GM19351 (cell line): ENCODE measurements around the gene COL5A1.

ENCODE experiments used
- ATAC-seq: cut with Tn5 transposase; IDR thresholded peaks from one replicate; pipeline ENCODE4 v1.9.1; 2021; ENCODE audit warnings: mild to moderate bottlenecking, moderate library complexity; ENCODE audit not compliant: unreplicated experiment

The COL5A1 gene

GRCh38 chr9:134625361-134626068, 16.1 kb upstream of the COL5A1 start:
- no peak for ATAC-seq

GRCh38 chr9:134626069-134626423, 15.6 kb upstream of the COL5A1 start:
- ATAC-seq: no peak

GRCh38 chr9:134626571-134627416, 14.8 kb upstream of the COL5A1 start:
- ATAC-seq: no peak

DNA sequence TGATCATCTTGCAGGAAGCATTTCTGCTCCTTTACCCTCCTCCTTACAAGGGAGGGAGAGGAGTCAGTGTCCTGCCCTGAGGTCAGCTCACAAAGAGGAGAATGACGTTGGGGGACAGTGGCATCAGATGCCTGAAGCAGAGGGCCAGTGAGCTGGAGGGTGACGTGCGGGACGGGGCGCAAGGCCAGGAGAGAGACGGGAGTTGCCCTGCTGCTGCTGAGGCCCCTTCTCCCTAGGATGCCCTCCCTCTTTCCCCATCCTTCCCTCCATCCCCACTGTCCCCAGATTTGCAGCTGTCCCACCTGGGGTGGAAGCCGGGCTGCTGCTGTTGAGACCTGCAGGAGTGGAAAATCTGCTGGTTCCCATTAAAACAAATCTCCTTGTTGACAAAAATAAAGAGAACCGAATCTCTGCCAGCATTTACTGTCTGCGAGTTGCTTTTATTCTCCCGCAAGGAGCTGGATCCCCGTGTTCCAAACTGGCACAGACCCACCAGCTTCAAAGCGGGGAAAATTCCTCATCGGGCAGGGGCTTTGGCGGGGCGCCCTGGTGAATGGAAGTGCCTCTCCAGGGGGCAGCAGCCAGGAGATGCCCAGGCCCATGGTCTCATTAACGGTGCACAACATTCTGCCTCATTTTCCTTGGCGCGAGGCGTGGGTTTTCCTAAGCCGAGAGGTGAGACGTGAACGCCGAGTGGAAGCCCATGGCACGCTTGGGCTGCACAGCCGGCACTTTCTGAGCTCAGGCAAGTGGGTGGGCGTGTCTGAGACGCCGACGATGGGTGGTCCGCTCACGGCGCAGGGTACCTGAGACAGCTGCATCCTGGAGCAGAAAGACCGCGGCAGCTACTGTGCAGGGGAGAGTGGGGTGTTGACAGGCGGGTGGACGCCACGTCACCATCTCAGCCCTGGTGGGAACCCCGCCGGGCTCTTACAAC, 13.9 kb upstream of the COL5A1 start:
- no peak for ATAC-seq

DNA sequence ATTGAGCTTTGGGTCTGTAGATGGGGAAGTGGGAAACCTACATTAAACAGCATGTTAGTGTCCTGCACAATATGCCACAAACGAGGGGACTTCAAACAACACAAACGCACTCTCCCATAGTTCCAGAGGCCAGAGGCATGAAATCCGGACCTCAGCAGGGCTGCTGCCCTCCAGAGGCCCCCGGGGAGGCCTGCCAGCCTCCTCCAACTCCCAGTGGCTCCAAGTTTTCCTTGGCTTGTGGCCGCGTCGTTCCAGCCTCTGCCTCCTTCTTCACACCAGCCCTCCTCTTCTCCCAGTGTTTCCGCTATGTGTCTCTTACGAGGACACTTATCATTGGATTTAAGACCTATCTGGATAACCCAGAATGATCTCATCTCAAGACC, 13.3 kb upstream of the COL5A1 start:
- ATAC-seq: no peak

GRCh38 chr9:134629061-134629585, 12.5 kb upstream of the COL5A1 start:
- ATAC-seq: no peak

DNA sequence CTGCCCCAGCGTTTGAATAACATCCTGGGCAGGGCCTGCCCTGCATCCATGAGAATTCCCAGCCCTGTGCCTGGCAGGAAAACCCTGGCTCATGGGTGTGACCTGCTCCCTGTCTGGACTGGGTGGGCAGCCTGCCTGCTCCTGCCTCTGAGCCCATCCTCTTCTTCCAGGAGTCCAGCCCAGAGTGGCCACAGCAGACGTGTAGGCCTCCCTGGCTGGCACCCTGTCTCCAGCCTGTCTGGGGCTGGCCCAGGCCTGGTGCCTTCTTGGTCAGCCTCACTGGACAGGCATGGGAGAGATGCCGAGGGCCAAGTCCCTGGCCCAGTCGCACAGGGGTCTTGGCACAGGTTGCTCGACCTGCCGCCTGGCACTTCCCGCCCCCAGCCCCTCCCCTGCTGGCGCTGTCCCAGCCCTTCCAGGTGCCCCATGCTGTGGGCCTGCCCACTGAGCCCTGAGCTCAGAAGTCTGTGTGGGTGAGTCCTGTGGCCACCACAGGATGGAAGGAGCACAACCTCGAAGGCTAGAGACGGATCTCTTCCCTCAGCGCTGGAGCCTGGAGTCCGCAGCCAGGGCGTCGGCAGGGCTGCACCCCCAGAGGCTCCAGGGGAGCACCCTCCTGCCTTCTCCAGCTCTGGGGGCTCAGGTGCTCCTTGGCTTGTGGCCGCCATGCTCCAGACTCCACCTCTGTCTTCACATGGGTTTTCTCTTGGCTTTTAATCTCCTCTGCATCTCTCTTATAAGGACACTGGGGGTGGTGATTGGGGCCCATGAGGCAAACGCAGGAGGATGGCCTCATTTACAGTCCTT, 11.8 kb upstream of the COL5A1 start:
- ATAC-seq: no peak

DNA sequence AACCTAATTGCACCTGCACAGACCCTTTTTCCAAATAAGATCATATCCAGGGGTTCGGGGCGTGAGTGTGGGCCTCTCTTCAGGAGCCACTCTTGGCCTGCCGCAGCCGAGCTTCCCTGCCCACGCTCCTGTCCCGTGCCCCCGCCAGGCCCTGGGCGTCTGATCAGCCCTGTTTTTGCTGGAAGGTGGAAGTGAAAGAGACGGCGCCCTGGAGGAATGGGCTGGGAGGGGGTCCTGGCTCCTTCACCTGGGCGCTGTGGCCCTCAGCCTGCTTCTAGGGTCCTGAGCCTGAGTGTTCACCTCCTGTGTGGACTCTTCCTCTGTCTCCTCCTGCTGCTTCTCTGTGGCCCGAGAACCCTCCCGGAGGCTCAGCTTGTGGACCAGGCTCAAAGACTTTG, 11.2 kb upstream of the COL5A1 start:
- no peak for ATAC-seq

GRCh38 chr9:134630861-134631260, 10.7 kb upstream of the COL5A1 start:
- ATAC-seq: no peak

GRCh38 chr9:134631881-134632280, 9.7 kb upstream of the COL5A1 start:
- ATAC-seq: no peak

DNA sequence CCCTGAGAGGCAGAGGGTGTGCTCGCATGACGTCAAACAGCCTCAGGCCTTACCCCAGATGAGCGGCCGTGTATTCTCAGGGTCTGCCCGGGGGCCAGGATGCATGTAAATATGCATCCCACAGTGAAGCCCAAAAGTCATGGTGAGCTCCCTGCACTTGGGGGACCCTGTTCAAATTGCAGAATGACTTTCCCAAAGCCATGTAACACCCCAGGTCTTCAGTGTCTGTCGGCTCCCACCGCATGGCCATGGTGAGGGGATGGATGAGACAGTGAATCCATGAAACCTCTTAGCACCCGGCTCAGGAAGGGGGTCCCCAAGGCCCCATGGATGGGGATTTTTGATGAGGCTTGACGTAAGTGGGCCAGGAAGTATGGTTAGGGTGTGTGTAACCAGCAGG, 9.3 kb upstream of the COL5A1 start:
- no peak for ATAC-seq

DNA sequence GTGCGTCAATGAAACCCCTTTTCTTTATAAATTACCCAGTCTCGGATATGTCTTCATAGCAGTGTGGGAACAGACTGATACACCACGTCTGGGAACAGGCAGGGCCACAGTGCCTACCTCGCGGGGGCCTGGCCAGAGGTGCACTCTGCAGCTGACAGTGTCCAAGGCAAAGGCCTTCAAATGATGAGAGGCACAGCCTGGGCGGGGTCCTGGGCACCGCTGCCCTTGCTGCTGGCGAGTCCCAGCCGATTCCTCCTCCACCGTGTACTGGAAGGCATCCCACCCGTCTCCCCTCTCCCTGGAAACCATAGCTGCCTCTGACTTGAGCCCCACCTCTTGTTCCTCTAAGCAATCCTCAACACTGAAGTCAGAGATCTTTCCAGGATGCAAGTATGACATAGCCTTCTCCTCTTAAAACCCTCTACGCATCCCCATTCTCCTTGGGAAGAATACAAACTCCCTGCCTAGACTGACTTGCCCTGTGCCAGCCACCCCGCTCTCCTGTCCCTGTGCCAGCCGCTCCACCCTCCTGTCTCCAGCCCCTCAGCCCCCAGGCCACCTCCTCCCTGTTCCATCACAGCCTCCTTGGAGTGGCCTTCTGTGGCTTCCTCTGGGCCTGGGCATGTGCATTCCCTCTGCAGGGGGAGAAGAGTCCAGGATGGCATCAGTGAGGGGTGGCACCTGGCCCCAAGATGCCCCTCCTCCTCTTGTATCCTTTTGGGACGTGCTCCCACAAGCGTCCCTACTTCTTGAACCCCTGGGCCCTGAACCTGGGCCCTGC, 8.1 kb upstream of the COL5A1 start:
- no peak for ATAC-seq

DNA sequence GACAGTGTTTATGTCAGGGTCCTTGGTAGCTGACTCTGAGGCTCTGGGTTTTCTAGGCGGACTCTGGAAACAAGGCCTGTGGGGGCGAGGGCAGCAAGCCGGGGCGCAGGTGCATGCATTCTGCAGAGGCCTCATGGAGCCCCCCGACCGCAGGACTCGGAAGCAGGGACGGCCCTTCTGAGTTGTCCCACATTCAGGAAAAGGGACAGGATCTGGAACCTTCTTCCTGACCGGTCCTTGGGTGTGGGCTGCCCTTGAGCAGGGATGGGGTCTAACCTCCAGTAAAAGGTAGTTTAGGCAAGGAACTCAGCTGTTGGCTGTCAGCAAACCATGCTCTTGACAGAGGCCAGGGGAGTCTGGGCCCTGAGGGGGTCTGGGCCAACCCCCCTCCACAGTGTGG, 7.4 kb upstream of the COL5A1 start:
- ATAC-seq: no peak

- no peak for ATAC-seq
Observed at GRCh38 chr9:134634667-134635230, 6.9 kb upstream of the COL5A1 start.

DNA sequence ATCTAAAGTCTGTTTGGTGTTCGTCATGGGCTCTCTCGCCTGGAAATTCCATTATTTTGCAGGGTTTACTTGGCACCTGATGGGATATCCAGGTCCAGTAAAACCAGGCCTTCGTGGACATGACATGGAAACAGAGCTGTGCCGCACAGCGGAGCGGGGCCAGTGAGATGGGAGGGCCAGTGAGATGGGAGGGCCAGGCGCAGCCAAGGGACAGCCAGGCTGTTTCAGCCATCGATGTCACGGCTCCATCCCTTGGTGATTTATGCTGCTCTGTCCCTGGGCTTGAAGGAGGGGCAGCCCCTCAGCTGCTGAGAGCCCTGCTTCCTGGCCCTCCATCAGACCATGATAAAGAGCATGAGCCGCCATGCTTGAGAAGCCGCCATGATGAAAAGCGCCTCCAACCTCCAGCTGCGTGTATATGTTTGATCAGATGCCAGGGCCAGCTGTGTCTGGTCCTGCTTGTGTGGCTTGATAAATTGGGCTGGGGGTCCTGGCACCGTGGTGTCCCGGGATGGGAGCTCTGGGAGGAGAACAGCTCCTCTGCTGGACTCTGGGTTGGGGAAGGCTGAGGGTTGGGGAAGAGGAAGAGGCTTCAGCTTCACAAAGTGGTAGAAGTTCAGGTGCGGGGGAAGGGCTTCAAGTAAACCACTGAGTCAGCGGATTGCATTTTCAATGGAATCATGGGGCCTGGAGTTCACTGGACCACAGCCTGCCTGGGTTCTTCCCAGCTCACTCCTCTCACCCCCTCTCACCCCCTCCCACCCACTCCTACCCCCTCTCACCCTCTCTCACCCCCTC, 6.1 kb upstream of the COL5A1 start:
- no peak for ATAC-seq

DNA sequence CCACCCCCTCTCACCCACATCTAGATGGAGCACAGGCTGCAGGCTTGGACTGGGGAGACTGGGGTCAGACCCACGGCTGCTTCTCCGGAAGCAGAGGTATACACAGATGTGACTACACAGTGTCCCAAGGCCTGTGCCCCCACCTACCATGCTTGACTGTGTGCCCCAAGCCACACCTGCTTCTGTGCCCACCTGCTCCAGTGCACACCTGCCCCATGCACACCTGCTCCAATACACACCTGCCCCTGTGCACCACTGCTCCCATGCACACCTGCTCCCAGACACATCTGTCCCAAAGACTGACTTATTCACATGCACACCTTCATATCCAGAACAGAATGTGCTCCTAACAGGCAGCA, 5.5 kb upstream of the COL5A1 start:
- ATAC-seq: no peak

- no peak for ATAC-seq
Observed at GRCh38 chr9:134637241-134637640, 4.4 kb upstream of the COL5A1 start.

DNA sequence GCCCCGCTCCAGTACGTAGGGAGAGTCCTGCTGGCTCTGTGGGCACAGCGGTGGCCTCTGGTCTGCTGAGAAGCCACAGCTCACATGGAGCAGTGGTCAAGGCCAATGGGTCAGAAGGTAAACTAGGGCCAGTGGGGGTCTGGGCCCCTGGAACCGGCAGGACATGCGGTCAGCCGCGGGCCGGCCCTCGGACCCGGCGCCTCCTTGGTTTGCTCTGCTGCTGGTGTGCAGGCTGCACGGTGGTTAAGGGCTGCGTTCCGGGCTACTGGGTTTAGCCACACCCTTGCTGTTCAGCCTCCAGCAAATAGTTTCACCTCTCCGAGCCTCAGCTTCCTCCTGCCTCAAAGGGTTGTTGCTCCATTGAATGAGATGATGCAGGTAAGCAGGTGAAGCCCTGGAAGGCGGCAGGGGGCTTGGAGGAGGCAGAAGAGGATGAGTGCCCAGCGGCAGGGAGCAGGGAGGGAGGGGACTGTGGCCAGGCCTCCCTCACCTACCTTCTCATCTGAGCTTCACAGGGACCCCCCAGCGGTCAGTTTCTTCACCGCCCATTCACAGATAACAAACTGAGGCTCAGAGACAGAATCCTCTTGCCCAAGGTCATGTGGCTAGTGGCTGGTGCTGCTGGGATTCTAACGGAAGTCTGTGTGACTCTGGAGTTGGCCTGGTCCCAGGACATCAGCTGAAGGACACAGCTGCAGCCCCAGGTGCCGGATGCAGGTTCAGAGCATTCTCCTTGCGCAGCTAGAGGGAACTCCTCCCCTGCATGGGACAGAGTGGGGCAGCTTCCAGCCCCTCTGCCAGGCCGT, 3.7 kb upstream of the COL5A1 start:
- no peak for ATAC-seq
